ENCODE data around the gene BLVRB.
"Not testable (repeated sequence)": the region's sequence is repeated elsewhere in the genome, so short reads cannot be mapped to it uniquely, and the experiment has no call there.

The BLVRB gene

GRCh38 chr19:40446263-40446784, 19.2 kb downstream of the BLVRB start:
- no peak for DNase-seq

GRCh38 chr19:40445780-40446262, 19.7 kb downstream of the BLVRB start:
- DNase-seq: no peak

- DNase-seq: no peak
Measured at GRCh38 chr19:40444825-40445312, 20.7 kb downstream of the BLVRB start.

- peak; percentile 87 to 91 for DNase-seq
Measured at GRCh38 chr19:40444000-40444824, 21.3 kb downstream of the BLVRB start, which contains the start of gene SERTAD3. TSS of gene SERTAD3 (minus strand) at chr19:40444335. CDS start at chr19:40442080, 2,255 bp downstream.

- peak; percentile 98 for DNase-seq
Measured at GRCh38 chr19:40443131-40443999, 22.2 kb downstream of the BLVRB start.

GRCh38 chr19:40442328-40443130, 23.0 kb downstream of the BLVRB start:
- DNase-seq: no peak

GRCh38 chr19:40441719-40442253, 23.8 kb downstream of the BLVRB start:
- DNase-seq: no peak

GRCh38 chr19:40438284-40438683, 27.3 kb downstream of the BLVRB start:
- no peak for DNase-seq

- DNase-seq: peak; percentile 18 to 45
Measured at GRCh38 chr19:40433391-40434216, 31.9 kb downstream of the BLVRB start.

- DNase-seq: not testable (repeated sequence)
Measured at GRCh38 chr19:40432760-40433159, 32.8 kb downstream of the BLVRB start.

- DNase-seq: no peak
Measured at GRCh38 chr19:40431698-40432097, 33.8 kb downstream of the BLVRB start.

- DNase-seq: not testable (repeated sequence)
Measured at GRCh38 chr19:40430242-40430641, 35.3 kb downstream of the BLVRB start.

- not testable (repeated sequence) for DNase-seq
Measured at GRCh38 chr19:40428197-40428596, 37.3 kb downstream of the BLVRB start.

GRCh38 chr19:40425450-40426287, 39.9 kb downstream of the BLVRB start, which contains the start of gene SERTAD1:
TSS of gene SERTAD1 (minus strand) at chr19:40425992. CDS start at chr19:40423546, 2,446 bp downstream.
- DNase-seq: peak; percentile 97 to 98

- peak in 1 of 2 experiments; percentile 10 for DNase-seq
Measured at GRCh38 chr19:40424637-40425449, 40.7 kb downstream of the BLVRB start.

GRCh38 chr19:40423938-40424337, 41.6 kb downstream of the BLVRB start:
- DNase-seq: no peak

- DNase-seq: no peak
Measured at GRCh38 chr19:40422748-40423566, 42.6 kb downstream of the BLVRB start.

Data from AML-193 (cell line).